ENCODE results near the gene MT1X. TPM values are rescaled to one million over a fixed set of nuclear protein-coding genes. Genes with fewer than 3 reads are reported as not detected.

The MT1X gene
- total RNA-seq, 1 donor from 2014 or later, result 36.3 TPM

- no peak for DNase-seq
- no peak for ATAC-seq (ENCODE audit: low read depth)
- ChIA-PET CTCF (no interaction called here), POLR2A (no interaction called here)
- no peak overlapping the region for H3K27ac Mint-ChIP-seq
- H3K4me1 Mint-ChIP-seq, result no peaks in the 10 kb centered on the region
- H3K4me3 Mint-ChIP-seq, result no peak overlapping the region
- TF ChIP-seq CTCF (IDR thresholded peaks at IDR 0.05), result no peak
- H3K9me3 Mint-ChIP-seq, result peaks cover 3% of the 10 kb centered on the region
- intact Hi-C loops (cut with micrococcal nuclease), result no loop called here
- H3K27me3 Mint-ChIP-seq, result peaks cover 12% of the 10 kb centered on the region
- no peaks in the 10 kb centered on the region for H3K36me3 Mint-ChIP-seq (ENCODE audit: low read depth)
Observed at GRCh38 chr16:56690420-56691122, 8.3 kb downstream of the MT1X start.

DNA sequence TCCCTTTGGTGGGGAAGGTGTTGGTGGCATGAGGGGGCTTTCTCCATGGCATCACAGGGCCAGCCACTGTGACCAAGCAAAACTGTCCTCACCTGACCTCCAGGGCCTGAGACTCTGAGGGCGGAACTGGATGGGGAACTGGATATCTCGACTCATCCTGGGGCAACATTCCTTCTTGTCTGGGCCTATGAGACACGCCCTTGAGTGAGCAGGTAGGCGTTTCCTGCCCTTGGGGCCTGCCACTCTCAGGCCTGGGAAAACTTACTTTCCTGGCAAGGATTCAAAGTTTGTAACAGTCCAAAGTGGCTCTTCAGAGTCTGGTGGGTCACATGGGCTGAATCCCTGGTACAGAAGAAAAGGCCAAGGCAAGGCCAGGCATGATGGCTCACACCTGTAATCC, 9.6 kb downstream of the MT1X start:
- POLR2A ChIA-PET, result no interaction called here
- CTCF ChIA-PET, result no interaction called here
- H3K4me3 Mint-ChIP-seq, result no peak overlapping the region
- peaks cover 3% of the 10 kb centered on the region for H3K9me3 Mint-ChIP-seq
- no peaks in the 10 kb centered on the region for H3K4me1 Mint-ChIP-seq
- H3K36me3 Mint-ChIP-seq (ENCODE audit: low read depth), result no peaks in the 10 kb centered on the region
- H3K27me3 Mint-ChIP-seq, result peaks cover 8% of the 10 kb centered on the region
- TF ChIP-seq CTCF (IDR thresholded peaks at IDR 0.05), result no peak
- ATAC-seq (ENCODE audit: low read depth) (no peak), DNase-seq (no peak)
- intact Hi-C loops (cut with micrococcal nuclease), result no loop called here
- no peak overlapping the region for H3K27ac Mint-ChIP-seq

GRCh38 chr16:56695246-56695645, 13.0 kb downstream of the MT1X start:
- Mint-ChIP-seq H3K27me3 (peaks cover 4% of the 10 kb centered on the region), H3K27ac (no peak overlapping the region), H3K4me3 (no peak overlapping the region), H3K4me1 (no peaks in the 10 kb centered on the region), H3K9me3 (peaks cover 2% of the 10 kb centered on the region), H3K36me3 (ENCODE audit: low read depth) (no peaks in the 10 kb centered on the region)
- intact Hi-C loops (cut with micrococcal nuclease), result no loop called here
- ChIA-PET POLR2A (no interaction called here), CTCF (no interaction called here)
- no peak for DNase-seq
- ATAC-seq (ENCODE audit: low read depth), result no peak
- TF ChIP-seq CTCF (IDR thresholded peaks at IDR 0.05), result no peak

DNA sequence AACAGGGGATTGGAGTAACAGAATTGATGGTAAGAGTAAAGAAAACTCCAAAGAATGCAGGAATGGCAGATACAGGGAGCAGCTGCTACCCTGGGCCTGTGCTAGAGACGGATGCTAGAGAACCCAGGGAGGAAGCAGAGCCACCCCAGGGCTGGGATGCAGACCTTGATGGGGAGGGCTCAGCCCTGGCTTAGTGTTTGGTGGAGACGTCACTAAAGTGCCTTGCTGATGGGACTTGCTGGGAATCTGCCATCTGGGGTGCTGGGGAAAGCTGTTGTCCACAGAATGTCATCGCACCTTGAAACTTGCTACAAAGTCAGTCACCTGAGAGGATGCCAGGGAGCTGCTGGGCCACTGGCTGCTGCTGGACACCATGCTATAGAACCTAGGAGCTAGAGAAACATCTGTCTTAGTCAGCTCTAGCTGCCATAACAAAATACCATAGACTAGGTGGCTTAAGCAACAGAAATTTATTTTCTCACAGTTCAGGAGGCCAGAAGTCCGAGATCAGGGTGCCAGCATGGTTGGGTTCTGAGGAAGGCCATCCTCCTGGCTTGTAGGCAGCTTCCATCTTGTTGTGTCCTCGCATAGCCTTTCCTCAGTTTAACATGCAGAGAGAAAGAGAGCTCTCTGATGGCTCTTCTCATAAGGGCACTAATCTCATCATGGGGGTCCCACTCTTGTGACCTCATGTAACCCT, 15.3 kb downstream of the MT1X start:
- ATAC-seq (ENCODE audit: low read depth), result no peak
- ChIA-PET CTCF (interaction anchor here (1.7 kb wide), 1 partner anchor 22 kb away, joined by 4 read pairs; no protein-coding TSS in a partner anchor), POLR2A (no interaction called here)
- no peaks in the 10 kb centered on the region for H3K9me3 Mint-ChIP-seq
- peaks cover 8% of the 10 kb centered on the region for H3K4me1 Mint-ChIP-seq
- no peak for DNase-seq
- TF ChIP-seq CTCF (IDR thresholded peaks at IDR 0.05), result no peak
- no peak overlapping the region for H3K27ac Mint-ChIP-seq
- no peaks in the 10 kb centered on the region for H3K27me3 Mint-ChIP-seq
- H3K4me3 Mint-ChIP-seq, result no peak overlapping the region
- intact Hi-C loops (cut with micrococcal nuclease), result no loop called here
- H3K36me3 Mint-ChIP-seq (ENCODE audit: low read depth), result no peaks in the 10 kb centered on the region

DNA sequence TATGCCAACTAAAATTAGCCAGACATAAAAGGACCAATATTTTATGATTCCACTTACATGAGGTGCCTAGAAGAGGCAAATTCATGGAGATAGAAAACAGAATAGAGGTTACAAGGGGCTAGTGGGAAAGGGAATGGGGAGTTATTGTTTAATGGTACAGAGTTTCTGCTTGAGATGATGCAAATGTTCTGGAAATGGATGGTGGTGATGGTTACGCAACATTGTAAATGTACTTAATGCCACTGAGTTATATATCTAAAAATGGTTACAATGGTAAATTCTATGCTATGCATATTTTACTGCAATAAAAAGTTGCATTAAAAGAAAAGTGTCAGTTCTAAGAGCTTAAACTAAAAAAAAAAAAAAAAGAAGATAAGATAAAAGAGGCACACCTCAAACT, 17.9 kb downstream of the MT1X start:
- intact Hi-C loops (cut with micrococcal nuclease), result loop anchor here (5.0 to 10.0 kb wide), 3 partner anchors 345 to 858 kb away; no protein-coding TSS in a partner anchor
- TF ChIP-seq CTCF (IDR thresholded peaks at IDR 0.05), result no peak
- H3K27me3 Mint-ChIP-seq, result no peaks in the 10 kb centered on the region
- no peak overlapping the region for H3K27ac Mint-ChIP-seq
- H3K9me3 Mint-ChIP-seq, result no peaks in the 10 kb centered on the region
- DNase-seq (no peak), ATAC-seq (ENCODE audit: low read depth) (no peak)
- no peak overlapping the region for H3K4me3 Mint-ChIP-seq
- ChIA-PET CTCF (interaction anchor here (0.7 to 3.9 kb wide), 6 partner anchors 50 to 765 kb away, joined by 3 to 34 read pairs (median 3); no protein-coding TSS in a partner anchor), POLR2A (interaction anchor here (2.4 kb wide), 1 partner anchor 186 kb away, joined by 7 read pairs; no protein-coding TSS in a partner anchor)
- no peaks in the 10 kb centered on the region for H3K36me3 Mint-ChIP-seq (ENCODE audit: low read depth)
- H3K4me1 Mint-ChIP-seq, result peaks cover 8% of the 10 kb centered on the region
